NCI-H2107 treated with DMSO at 0.1 percent for 48 hours (cell line): Measurements from ENCODE around the gene EMC8.

ENCODE experiments used
- DNase-seq: peaks from one replicate; lab custom pipeline; 2025; ENCODE audit not compliant: unreplicated experiment; lab: John Stamatoyannopoulos, UW

The EMC8 gene

DNA sequence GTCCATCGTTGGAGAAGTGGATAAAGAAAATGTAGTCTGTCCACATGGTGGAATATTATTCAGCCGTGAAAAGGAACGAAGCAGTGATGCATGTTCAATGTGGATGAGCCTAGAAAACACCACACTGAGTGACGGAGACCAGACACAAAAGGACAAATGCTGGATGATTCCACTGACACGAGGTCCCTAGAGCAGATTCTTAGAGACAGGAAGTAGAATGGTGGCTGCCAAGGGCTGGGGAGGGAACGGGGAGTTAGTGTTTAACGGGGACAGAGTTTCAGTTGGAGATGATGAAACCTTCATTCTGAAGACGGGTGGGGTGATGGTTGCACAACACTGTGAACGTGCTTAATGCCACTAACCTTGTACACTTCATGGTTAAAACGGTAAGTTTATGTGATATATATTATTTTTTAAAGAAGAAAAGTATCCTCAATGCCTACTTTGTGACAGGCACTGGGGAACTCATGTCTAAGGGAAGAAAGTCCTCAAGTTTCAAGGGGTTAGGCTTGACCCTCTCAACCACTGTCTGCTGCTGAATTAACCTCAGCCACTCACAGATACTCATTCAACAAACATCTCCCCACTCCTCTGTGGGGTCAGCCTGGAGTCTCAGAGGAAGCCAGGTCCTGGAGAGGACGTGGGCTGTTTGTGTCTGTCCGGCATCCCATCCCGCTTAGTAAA is 66.0 kb downstream of the EMC8 start:
- no peak for DNase-seq

DNA sequence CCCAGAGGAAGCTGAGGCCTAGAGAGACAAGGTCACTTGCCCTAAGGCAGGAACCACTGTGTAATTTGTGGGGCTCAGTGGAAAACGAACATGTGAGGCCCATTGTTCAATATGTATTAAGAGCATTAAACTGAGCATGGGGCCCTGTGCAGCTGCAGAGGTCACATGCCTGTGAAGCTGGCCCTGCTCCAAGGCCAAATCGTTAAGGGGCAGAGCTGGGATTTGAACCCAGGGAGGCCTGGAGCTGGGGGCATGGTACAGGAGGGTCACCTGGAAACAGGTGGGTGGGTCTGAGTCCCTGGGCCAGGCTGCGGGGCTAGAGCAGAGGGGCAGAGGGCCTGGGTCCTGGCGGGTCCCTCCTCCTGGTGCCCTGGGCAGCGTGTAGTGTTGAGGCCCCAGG is 68.2 kb downstream of the EMC8 start:
- DNase-seq = no peak

DNA sequence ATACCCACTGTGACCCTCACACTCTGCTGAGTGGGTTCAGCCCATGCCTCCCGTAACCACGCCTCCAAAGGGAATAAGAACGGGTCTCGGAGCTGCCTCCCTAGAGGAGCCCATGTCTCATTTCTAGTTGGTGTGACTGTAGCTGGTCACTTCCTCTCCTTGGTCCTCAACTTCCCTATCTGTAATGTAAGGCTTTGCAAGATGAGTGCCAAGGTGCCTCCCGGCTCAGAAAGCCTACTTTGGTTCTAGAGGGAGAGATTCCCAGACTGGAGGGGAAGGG is 69.2 kb downstream of the EMC8 start:
- DNase-seq = no peak

DNA sequence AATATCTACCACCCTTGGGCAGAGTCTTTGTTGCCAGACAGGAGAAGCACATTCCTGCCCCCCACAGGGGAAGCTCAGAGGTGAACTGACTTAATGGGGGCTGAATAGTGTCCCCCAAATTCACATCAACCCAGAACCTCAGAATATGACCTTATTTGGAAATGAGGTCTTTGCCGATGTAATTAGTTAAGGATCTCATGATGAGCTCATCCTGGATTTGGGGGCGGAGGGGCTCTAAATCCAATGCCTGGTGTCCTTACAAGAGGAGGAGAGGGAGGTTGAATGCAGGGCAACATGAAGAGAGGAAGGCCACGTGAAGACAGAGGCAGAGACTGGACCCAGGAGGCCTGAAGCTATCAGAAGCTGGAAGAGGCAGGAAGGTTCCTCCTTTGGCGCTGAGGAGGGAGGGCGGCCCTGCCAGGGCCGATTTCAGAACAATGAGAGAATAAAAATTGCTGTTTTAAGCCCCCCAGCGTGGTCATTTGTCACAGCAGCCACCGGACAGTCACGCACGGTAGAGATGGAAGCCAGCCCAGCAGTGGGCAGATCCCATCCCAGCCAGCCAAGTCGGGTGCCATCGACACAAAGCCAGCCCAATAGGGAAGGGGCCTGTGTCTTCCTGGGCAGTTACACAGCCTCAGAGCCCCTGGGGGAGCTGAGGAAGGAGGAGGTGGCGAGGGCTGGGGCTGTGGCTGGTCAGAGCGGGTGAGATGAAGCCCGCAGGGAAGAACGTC is 69.7 kb downstream of the EMC8 start:
- no peak for DNase-seq

DNA sequence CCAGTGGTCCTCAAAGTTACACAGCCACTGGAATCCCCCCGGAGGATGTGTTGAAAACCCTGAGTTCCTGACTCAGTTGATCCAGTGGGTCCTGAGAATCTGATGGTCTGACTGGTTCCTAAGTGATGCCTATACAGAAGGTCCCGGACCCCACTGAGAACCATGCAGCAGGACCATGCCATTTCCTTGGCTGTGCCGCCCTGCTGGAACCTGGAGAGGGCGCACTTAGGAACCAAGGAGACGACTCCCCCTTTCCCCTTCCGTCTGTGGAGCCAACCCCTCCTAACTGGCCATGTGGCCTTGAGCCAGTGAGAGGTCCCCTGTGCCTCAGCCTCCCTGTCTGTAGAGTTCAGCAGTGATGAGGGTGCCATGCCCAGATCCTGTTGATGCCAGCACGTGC is 70.5 kb downstream of the EMC8 start:
- DNase-seq = no peak
